ENCODE data around the gene ITIH6. TPM values are rescaled to one million over a fixed set of nuclear protein-coding genes. Genes with fewer than 3 reads are reported as not detected.
"Not testable (repeated sequence)": the region's sequence is repeated elsewhere in the genome, so short reads cannot be mapped to it uniquely, and the experiment has no call there.

Gene ITIH6
- not detected in 2 replicates for total RNA-seq (2014; rRNA removed; shearing (Covaris generic); ENCODE audit: low replicate concordance)

- no peak within 1 kb of the TSS for H3K4me3 ChIP-seq
- no peaks in the 10 kb centered on the region for H3K9me3 ChIP-seq
- no peak for DNase-seq
- H3K27me3 ChIP-seq, result no peaks in the 10 kb centered on the region
- H3K36me3 ChIP-seq, result no peaks in the 10 kb centered on the region
Observed at GRCh38 chrX:54798137-54798536, at the start of gene ITIH6. ITIH6 (minus strand) TSS chrX:54798255; CDS start chrX:54798210, 45 bp downstream.

- not testable (repeated sequence) for H3K4me3 ChIP-seq, H3K27me3 ChIP-seq, H3K36me3 ChIP-seq, DNase-seq, H3K9me3 ChIP-seq
Observed at GRCh38 chrX:54847700-54848099, 49.6 kb upstream of the ITIH6 start.

DNA sequence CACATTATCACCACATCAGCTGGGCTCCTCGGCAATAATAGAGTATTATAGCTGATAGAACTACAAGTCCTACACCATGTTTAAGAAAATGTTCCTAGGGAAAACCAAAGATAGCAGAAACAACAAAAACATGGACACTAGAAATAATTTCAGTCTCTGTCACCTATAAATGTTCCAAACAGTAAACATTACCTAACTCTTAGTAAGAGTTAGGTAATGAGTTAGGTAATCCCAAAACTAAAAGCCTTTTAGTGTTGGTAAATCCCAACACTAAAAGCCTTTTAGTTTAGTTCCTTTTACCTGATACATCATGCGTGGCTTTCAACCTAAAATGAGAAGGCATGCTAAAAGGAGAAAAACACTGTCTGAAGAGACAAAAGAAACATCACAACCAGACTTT lies 45.0 kb upstream of the ITIH6 start:
- no peak for DNase-seq
- no peaks in the 10 kb centered on the region for H3K9me3 ChIP-seq
- H3K4me3 ChIP-seq, result no peak overlapping the region
- H3K27me3 ChIP-seq, result no peaks in the 10 kb centered on the region
- H3K36me3 ChIP-seq, result no peaks in the 10 kb centered on the region

GRCh38 chrX:54842607-54843006 lies 44.6 kb upstream of the ITIH6 start:
- Histone ChIP-seq H3K4me3 (no peak overlapping the region), H3K36me3 (no peaks in the 10 kb centered on the region), H3K27me3 (no peaks in the 10 kb centered on the region), H3K9me3 (no peaks in the 10 kb centered on the region)
- DNase-seq, result no peak

DNA sequence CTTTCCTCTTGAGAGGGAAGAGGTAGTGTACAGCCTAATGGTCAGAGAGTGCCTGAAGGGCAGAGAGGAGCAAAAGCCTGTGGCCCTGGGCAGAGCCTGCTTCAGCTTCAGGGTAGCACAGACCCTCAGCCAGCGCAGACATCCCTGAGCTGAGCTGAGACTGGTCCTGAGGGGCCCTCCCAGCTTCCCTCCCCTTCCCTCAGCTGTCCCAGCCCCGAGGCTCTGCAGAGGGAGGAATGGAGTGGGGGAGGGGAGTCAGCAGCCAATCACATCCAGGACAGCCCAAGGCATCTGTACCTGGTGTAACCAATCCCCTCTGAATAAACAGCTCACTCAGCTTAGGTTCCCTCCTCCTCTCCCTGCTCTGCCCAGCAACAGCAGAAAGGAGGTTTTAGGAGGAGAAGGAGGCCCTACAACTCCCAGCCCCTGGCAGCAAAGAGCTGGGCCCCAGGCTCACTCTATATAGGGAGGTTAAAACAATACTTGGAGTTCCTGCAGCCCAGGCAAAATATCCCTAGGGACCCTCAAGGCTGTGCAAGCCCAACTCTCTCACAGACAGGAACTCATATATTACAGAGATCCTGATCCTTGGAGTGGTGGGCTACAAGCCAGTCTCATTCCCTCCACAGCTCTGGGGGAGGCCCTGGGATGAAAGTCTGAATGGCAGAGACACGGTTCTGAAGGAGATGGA lies 43.3 kb upstream of the ITIH6 start:
- H3K36me3 ChIP-seq, H3K9me3 ChIP-seq, DNase-seq, H3K4me3 ChIP-seq, H3K27me3 ChIP-seq: not testable (repeated sequence)

DNA sequence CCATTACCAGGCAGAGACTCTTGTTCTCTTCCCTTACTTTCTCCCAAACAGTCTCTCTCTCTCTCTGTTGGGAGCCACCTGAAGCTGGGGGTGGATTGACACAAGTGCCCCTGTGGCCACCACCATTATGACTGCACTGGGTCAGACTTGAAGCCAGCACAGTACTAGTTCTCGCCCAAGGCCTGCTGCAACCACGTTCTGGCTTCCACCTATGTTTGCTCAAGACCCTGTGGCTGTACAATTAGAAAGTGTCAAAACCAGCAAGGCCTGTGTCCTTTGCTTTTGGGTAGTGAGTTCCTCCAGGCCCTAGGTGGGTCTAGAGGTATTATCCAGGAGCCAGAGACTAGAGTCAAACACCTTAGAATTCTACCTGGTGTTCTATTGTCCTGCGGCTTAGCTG lies 40.5 kb upstream of the ITIH6 start:
- H3K9me3 ChIP-seq, result no peaks in the 10 kb centered on the region
- no peaks in the 10 kb centered on the region for H3K36me3 ChIP-seq
- DNase-seq, result no peak
- H3K4me3 ChIP-seq, result no peak overlapping the region
- no peaks in the 10 kb centered on the region for H3K27me3 ChIP-seq

- Histone ChIP-seq H3K27me3 (no peaks in the 10 kb centered on the region), H3K9me3 (no peaks in the 10 kb centered on the region), H3K36me3 (no peaks in the 10 kb centered on the region), H3K4me3 (no peak overlapping the region)
- no peak for DNase-seq
Observed at GRCh38 chrX:54826598-54826997, 28.5 kb upstream of the ITIH6 start.

DNA sequence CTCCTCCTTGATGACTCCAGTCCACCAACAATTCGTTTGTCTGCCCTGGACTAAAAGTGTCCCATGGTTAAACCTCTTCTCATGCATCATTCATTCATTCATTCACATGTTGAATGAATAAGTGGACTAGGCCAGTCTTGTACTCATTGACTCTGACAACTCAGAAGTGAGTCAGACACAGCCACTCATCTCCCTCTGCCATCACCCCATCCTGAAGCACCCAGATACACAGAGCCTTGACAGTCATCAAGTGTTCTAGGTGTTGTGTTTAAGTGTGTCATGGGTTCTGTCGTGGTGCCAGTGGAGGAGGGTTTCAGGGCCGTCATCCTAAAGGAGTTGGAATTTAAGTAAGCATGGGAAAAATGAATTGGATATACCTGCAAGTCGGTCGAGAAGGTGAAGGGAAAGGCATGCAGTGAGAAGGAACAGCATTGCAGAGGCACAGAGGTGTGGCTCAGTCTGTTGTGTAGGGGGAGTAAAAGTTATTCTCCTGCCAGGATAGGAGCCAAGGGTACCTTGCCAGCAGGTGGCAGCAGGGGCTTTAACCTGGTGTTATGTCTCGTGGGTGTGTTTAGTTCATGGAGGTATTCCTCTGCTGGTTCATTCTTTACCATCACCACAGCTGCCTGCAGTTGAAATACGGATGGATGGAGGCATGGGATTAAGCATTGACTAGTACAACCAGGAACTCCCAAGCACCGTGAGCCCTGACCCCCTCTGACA lies 27.8 kb upstream of the ITIH6 start:
- H3K9me3 ChIP-seq, result no peaks in the 10 kb centered on the region

GRCh38 chrX:54824722-54825121 lies 26.7 kb upstream of the ITIH6 start:
- Histone ChIP-seq H3K9me3 (no peaks in the 10 kb centered on the region), H3K4me3 (no peak overlapping the region), H3K27me3 (no peaks in the 10 kb centered on the region), H3K36me3 (no peaks in the 10 kb centered on the region)
- DNase-seq, result no peak

More for the DNA sequence above, 27.8 kb upstream of the ITIH6 start:
- H3K36me3 ChIP-seq, result no peaks in the 10 kb centered on the region
- no peak overlapping the region for H3K4me3 ChIP-seq
- DNase-seq, result no peak
- no peaks in the 10 kb centered on the region for H3K27me3 ChIP-seq

DNA sequence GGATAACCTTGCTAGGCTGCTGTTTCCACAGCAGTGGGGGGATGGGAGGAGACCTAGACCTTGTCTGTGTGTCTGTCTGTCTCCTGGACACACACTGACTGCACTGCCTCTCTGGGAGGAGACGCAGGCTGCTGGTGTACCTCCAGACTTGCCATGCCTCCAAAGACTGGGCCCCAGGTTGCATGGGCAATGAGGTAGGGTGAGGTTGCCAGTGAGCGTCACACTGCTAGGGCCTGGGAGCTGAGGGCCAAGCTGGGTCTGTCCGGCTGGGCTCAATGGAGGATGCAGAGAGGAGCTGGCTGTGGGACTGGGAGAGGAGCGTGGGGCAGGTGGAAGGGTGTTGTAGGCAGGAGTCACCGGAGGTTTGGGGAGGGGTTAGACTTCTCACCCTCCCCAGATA lies 26.1 kb upstream of the ITIH6 start:
- H3K9me3 ChIP-seq, result no peaks in the 10 kb centered on the region
- no peaks in the 10 kb centered on the region for H3K27me3 ChIP-seq
- H3K36me3 ChIP-seq, result no peaks in the 10 kb centered on the region
- no peak for DNase-seq
- H3K4me3 ChIP-seq, result no peak overlapping the region

DNA sequence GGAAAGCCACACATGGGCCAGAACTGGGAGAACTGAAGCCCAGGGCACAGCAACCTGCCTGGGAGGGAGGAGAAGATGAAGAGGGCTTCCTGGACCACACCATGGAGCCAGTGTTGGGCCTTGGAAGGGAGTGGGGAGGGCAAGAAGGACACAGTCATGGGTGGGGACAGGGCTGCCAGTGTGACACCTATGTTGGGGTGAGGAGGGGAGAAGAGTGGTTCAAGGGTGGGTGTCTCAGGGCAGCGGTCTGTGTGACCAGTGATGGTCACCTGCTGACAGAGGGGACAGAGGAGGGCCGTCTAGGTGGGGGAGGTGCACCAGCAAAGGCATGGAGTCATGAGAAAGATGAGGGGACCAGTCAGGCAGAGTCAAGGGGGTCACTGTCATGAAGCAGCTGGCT lies 23.3 kb upstream of the ITIH6 start:
- Histone ChIP-seq H3K4me3 (no peak overlapping the region), H3K9me3 (no peaks in the 10 kb centered on the region), H3K27me3 (no peaks in the 10 kb centered on the region), H3K36me3 (no peaks in the 10 kb centered on the region)
- DNase-seq, result no peak

- H3K9me3 ChIP-seq, result no peaks in the 10 kb centered on the region
- no peak for DNase-seq
- no peak overlapping the region for H3K4me3 ChIP-seq
- no peaks in the 10 kb centered on the region for H3K36me3 ChIP-seq
- H3K27me3 ChIP-seq, result no peaks in the 10 kb centered on the region
Observed at GRCh38 chrX:54820737-54821136, 22.7 kb upstream of the ITIH6 start.

GRCh38 chrX:54819201-54819600 lies 21.1 kb upstream of the ITIH6 start:
- Histone ChIP-seq H3K36me3 (peaks cover 3% of the 10 kb centered on the region; the same call in 1 of the 2 replicates), H3K27me3 (no peaks in the 10 kb centered on the region), H3K4me3 (no peak overlapping the region), H3K9me3 (no peaks in the 10 kb centered on the region)
- DNase-seq, result no peak

- DNase-seq, result no peak
- H3K36me3 ChIP-seq, result peaks cover 3% of the 10 kb centered on the region; the same call in 1 of the 2 replicates
Observed at GRCh38 chrX:54818221-54818620, 20.2 kb upstream of the ITIH6 start.

DNA sequence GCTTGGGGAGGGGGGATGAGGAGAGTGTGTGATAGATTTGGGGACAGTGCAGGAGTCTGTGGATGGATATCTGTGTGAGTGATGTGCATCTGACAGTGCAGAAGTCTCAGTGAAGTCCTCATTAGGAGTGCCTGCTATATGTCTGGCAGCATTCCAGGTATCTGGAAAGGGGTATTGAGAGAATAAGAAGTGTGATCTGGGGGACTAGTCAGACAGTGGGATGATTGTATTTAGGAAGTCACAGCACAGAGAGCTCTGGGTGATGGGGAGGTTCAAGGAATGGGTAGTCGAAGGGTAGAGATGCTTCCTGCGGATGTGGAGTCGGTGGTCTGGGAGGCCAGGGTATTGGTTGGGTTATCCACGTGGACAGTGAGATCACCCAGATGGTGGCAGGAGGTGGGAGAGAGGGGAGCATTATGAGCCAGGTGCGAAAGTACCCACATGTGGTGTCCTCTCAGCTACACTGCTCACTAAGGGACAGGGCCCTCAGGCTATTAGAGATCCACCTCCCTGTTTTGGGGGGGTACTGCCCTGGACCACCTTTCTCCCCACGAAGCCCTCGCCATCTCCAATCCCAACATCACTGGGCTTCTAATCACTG lies 19.3 kb upstream of the ITIH6 start:
- no peak for DNase-seq
- Histone ChIP-seq H3K36me3 (peaks cover 3% of the 10 kb centered on the region; the same call in 1 of the 2 replicates), H3K27me3 (no peaks in the 10 kb centered on the region), H3K9me3 (no peaks in the 10 kb centered on the region), H3K4me3 (no peak overlapping the region)

More at GRCh38 chrX:54818221-54818620, 20.2 kb upstream of the ITIH6 start:
- H3K27me3 ChIP-seq, result no peaks in the 10 kb centered on the region
- no peaks in the 10 kb centered on the region for H3K9me3 ChIP-seq
- no peak overlapping the region for H3K4me3 ChIP-seq

- H3K9me3 ChIP-seq, result no peaks in the 10 kb centered on the region
- H3K4me3 ChIP-seq, result no peak overlapping the region
- H3K27me3 ChIP-seq, result no peaks in the 10 kb centered on the region
- no peak for DNase-seq
- peaks cover 10% of the 10 kb centered on the region for H3K36me3 ChIP-seq
Observed at GRCh38 chrX:54812306-54812705, 14.3 kb upstream of the ITIH6 start.

GRCh38 chrX:54811301-54811885 lies 13.3 kb upstream of the ITIH6 start:
- peaks cover 10% of the 10 kb centered on the region for H3K36me3 ChIP-seq
- no peaks in the 10 kb centered on the region for H3K27me3 ChIP-seq
- H3K4me3 ChIP-seq, result no peak overlapping the region
- no peak for DNase-seq
- H3K9me3 ChIP-seq, result no peaks in the 10 kb centered on the region
